ENCODE data around the gene TCF20. TPM values are rescaled to one million over a fixed set of nuclear protein-coding genes. Genes with fewer than 3 reads are reported as not detected.

The TCF20 gene
- polyA plus RNA-seq, 1 of the 3 experiments (the other 2 are of a cell fraction), result 8.5 TPM

DNA sequence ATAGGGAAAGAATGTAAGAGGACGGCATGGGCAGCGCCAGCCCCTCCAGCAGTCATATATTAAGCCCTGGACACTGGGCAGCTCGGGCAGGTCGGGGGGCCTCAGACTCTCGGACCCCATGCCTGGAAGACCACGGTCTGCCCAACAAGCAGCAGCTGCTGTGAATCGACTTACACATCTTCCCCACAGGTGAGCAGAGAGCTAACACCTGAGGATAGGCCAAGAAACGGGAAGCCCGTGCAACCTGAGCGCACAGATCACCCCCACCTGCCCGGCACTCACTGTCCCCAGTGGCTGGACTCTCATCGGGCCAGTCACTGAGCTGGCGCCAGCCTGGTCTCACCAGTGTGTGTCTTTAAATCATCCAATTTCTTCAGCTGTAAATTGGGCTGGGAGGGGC lies 4.7 kb upstream of the TCF20 start:
- H2AFZ ChIP-seq (ENCODE audit: low read depth), result no peak overlapping the region
- no peak for DNase-seq
- TF ChIP-seq JUND (IDR thresholded peaks at IDR 0.05) (no peak), TEAD4 (IDR thresholded peaks at IDR 0.05; ENCODE audit: borderline replicate concordance, insufficient read depth) (no peak), SIN3A (IDR thresholded peaks at IDR 0.05; ENCODE audit: borderline replicate concordance, low read depth, low read length) (no peak), FOXJ3 (CRISPR knock-in tag; IDR thresholded peaks at IDR 0.05) (no peak), SMC3 (IDR thresholded peaks at IDR 0.05; ENCODE audit: low read depth, low read length) (no peak), FOSL2 (IDR thresholded peaks at IDR 0.05; ENCODE audit: borderline replicate concordance, low read depth) (no peak), MXI1 (IDR thresholded peaks at IDR 0.05; ENCODE audit: low read depth, low read length) (no peak), RCOR1 (IDR thresholded peaks at IDR 0.05; ENCODE audit: low read length) (no peak), TAF1 (IDR thresholded peaks at IDR 0.05; ENCODE audit: borderline replicate concordance, low read depth, low read length) (no peak)
- TF ChIP-seq, protein P1, sequence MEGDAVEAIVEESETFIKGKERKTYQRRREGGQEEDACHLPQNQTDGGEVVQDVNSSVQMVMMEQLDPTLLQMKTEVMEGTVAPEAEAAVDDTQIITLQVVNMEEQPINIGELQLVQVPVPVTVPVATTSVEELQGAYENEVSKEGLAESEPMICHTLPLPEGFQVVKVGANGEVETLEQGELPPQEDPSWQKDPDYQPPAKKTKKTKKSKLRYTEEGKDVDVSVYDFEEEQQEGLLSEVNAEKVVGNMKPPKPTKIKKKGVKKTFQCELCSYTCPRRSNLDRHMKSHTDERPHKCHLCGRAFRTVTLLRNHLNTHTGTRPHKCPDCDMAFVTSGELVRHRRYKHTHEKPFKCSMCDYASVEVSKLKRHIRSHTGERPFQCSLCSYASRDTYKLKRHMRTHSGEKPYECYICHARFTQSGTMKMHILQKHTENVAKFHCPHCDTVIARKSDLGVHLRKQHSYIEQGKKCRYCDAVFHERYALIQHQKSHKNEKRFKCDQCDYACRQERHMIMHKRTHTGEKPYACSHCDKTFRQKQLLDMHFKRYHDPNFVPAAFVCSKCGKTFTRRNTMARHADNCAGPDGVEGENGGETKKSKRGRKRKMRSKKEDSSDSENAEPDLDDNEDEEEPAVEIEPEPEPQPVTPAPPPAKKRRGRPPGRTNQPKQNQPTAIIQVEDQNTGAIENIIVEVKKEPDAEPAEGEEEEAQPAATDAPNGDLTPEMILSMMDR (IDR thresholded peaks at IDR 0.05), result no peak
- H3K27ac ChIP-seq (ENCODE audit: low read depth in 2 of 2, low read length in 1 of 2), result no peak overlapping the region
- H3K36me3 ChIP-seq (replicated peaks in 1 of 2; ENCODE audit: control insufficient read depth in 1 of 2, insufficient read depth in 2 of 2, low read length in 1 of 2), result no peaks in the 10 kb centered on the region
- ChIA-PET CTCF (no interaction called here), POLR2A (no interaction called here)
- no peaks in the 10 kb centered on the region for H3K79me2 ChIP-seq (ENCODE audit: insufficient read depth)
- H3K9me2 ChIP-seq, result no peaks in the 10 kb centered on the region
- H4K20me1 ChIP-seq (ENCODE audit: insufficient read depth), result no peaks in the 10 kb centered on the region
- H3K4me3 ChIP-seq (ENCODE audit: low read depth in 2 of 2, low read length in 1 of 2), result no peak overlapping the region
- H3F3A ChIP-seq (replicated peaks; ENCODE audit: insufficient read depth), result no peaks in the 10 kb centered on the region
- 100% methylated on average over 1 of the region's 13 CpGs for WGBS (ENCODE audit: low lambda C conversion rate)
- no peaks in the 10 kb centered on the region for H3K27me3 ChIP-seq (ENCODE audit: insufficient read depth)
- H3K9me3 ChIP-seq, result no peaks in the 10 kb centered on the region
- no peaks in the 10 kb centered on the region; a peak in 1 of 4 replicates for H3K4me1 ChIP-seq (ENCODE audit: control insufficient read depth in 1 of 2, insufficient read depth in 2 of 2, low read depth in 1 of 2, low read length in 1 of 2)
- no peak overlapping the region for H3K9ac ChIP-seq
- no peak overlapping the region for H3K4me2 ChIP-seq

DNA sequence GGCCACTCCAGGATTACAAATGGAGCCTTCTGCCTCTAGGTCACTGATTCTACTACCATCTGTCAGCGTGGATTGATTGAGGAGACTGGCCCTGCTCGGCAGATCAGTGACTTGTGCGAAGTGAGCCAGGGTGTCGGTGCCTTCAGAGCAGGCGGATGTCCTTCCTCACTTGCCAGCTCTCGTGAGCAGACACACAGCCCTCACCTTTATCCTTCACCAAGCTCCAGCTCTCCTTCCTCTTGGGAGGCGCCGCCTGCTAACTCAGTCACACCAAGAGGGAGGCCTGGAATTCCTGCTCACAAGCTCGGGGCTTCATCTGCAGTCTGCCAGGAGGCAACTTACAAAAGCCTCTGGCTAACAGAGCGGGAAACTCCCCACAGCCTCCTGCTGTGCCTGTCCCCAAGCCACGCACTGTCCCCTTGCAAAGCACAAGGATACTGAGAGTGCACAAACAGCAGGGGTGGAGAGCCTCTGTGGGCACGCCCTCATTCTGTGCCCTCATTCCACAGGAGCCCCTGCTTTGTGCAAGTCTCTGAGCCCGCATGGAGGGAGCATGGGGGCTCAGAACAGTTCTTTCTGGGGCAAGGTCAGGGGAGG lies 3.5 kb upstream of the TCF20 start:
- H4K20me1 ChIP-seq (ENCODE audit: insufficient read depth), result peaks cover 2% of the 10 kb centered on the region; the same call in 1 of the 2 replicates
- no peaks in the 10 kb centered on the region for H3K36me3 ChIP-seq (replicated peaks in 1 of 2; ENCODE audit: control insufficient read depth in 1 of 2, insufficient read depth in 2 of 2, low read length in 1 of 2)
- H3K4me1 ChIP-seq (ENCODE audit: control insufficient read depth in 1 of 2, insufficient read depth in 2 of 2, low read depth in 1 of 2, low read length in 1 of 2), result no peaks in the 10 kb centered on the region; a peak in 1 of 4 replicates
- peaks cover 10% of the 10 kb centered on the region; the same call in 1 of the 2 replicates for H3K79me2 ChIP-seq (ENCODE audit: insufficient read depth)
- H3K4me2 ChIP-seq, result no peak overlapping the region
- H2AFZ ChIP-seq (ENCODE audit: low read depth), result no peak overlapping the region
- H3K9me2 ChIP-seq, result no peaks in the 10 kb centered on the region
- H3F3A ChIP-seq (replicated peaks; ENCODE audit: insufficient read depth), result no peaks in the 10 kb centered on the region
- no peak for DNase-seq
- H3K27me3 ChIP-seq (ENCODE audit: insufficient read depth), result no peaks in the 10 kb centered on the region
- H3K4me3 ChIP-seq (ENCODE audit: low read depth in 2 of 2, low read length in 1 of 2), result no peak overlapping the region
- H3K9me3 ChIP-seq, result no peaks in the 10 kb centered on the region
- ChIA-PET POLR2A (no interaction called here), CTCF (interaction anchor here (1.3 kb wide), 1 partner anchor 170 kb away, joined by 3 read pairs; no protein-coding TSS in a partner anchor)
- H3K9ac ChIP-seq, result no peak overlapping the region
- TF ChIP-seq, protein P2, sequence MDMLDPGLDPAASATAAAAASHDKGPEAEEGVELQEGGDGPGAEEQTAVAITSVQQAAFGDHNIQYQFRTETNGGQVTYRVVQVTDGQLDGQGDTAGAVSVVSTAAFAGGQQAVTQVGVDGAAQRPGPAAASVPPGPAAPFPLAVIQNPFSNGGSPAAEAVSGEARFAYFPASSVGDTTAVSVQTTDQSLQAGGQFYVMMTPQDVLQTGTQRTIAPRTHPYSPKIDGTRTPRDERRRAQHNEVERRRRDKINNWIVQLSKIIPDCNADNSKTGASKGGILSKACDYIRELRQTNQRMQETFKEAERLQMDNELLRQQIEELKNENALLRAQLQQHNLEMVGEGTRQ (IDR thresholded peaks at IDR 0.05; ENCODE audit: borderline replicate concordance, low read depth, low read length), result no peak
- TF ChIP-seq ELF1 (IDR thresholded peaks at IDR 0.05) (no peak), SIN3A (IDR thresholded peaks at IDR 0.05; ENCODE audit: borderline replicate concordance, low read depth, low read length) (no peak), FOSL2 (IDR thresholded peaks at IDR 0.05; ENCODE audit: borderline replicate concordance, low read depth) (no peak), TEAD4 (IDR thresholded peaks at IDR 0.05; ENCODE audit: borderline replicate concordance, insufficient read depth) (no peak), JUND (IDR thresholded peaks at IDR 0.05) (no peak), RCOR1 (IDR thresholded peaks at IDR 0.05; ENCODE audit: low read length) (no peak), EP300 (IDR thresholded peaks at IDR 0.05; ENCODE audit: borderline replicate concordance in 1 of 2, low read depth in 1 of 2, low read length in 1 of 2) (no peak), FOXM1 (IDR thresholded peaks at IDR 0.05; ENCODE audit: low read depth) (no peak)
- TF ChIP-seq, protein P3, sequence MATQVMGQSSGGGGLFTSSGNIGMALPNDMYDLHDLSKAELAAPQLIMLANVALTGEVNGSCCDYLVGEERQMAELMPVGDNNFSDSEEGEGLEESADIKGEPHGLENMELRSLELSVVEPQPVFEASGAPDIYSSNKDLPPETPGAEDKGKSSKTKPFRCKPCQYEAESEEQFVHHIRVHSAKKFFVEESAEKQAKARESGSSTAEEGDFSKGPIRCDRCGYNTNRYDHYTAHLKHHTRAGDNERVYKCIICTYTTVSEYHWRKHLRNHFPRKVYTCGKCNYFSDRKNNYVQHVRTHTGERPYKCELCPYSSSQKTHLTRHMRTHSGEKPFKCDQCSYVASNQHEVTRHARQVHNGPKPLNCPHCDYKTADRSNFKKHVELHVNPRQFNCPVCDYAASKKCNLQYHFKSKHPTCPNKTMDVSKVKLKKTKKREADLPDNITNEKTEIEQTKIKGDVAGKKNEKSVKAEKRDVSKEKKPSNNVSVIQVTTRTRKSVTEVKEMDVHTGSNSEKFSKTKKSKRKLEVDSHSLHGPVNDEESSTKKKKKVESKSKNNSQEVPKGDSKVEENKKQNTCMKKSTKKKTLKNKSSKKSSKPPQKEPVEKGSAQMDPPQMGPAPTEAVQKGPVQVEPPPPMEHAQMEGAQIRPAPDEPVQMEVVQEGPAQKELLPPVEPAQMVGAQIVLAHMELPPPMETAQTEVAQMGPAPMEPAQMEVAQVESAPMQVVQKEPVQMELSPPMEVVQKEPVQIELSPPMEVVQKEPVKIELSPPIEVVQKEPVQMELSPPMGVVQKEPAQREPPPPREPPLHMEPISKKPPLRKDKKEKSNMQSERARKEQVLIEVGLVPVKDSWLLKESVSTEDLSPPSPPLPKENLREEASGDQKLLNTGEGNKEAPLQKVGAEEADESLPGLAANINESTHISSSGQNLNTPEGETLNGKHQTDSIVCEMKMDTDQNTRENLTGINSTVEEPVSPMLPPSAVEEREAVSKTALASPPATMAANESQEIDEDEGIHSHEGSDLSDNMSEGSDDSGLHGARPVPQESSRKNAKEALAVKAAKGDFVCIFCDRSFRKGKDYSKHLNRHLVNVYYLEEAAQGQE (IDR thresholded peaks at IDR 0.05; ENCODE audit: low read depth, low read length), result no peak
- WGBS (ENCODE audit: low lambda C conversion rate), result 89% methylated on average over 5 of the region's 13 CpGs
- no peak overlapping the region for H3K27ac ChIP-seq (ENCODE audit: low read depth in 2 of 2, low read length in 1 of 2)

All from SK-N-SH (cell line).